Tibial artery (tissue), 4 donors: ENCODE results near the gene ATF4.
A peak's percentile ranks its signal among the peaks of the same experiment; 100 is the strongest.

Source experiments
- DNase-seq, 2 donors: peaks; one replicate each; pipeline ENCODE4 v3.0.0-alpha.2; 2019
- H3K27ac ChIP-seq, 2 donors: fragments of 200-600 bp; sonication (generic) in 1 of 2; 1 replicate in 1 of 2; 2 replicates in 1 of 2; pipeline ENCODE4 v1.5.1; 2018 to 2019; ENCODE audit warnings: mild to moderate bottlenecking in 1 of 2
- H3K27me3 ChIP-seq, 2 donors: fragments of 200-600 bp; sonication (generic) in 1 of 2; one replicate each; pipeline versions ENCODE4 v1.5.1 to v1.6.0; 2016 to 2019
- H3K36me3 ChIP-seq, 3 donors: fragments of 200-600 bp; sonication (generic) in 2 of 3; one replicate each; pipeline ENCODE4 v1.5.1; 2016 to 2019; ENCODE audit warnings: mild to moderate bottlenecking in 2 of 3
- H3K4me1 ChIP-seq, 4 donors: fragments of 200-600 bp; sonication (generic) in 2 of 4; 1 replicate in 3 of 4; 2 replicates in 1 of 4; pipeline ENCODE4 v1.5.1; 2016 to 2019
- H3K4me3 ChIP-seq, 2 donors: fragments of 200-600 bp; sonication (generic) in 1 of 2; 1 replicate in 1 of 2; 2 replicates in 1 of 2; pipeline ENCODE4 v1.5.1; 2018 to 2019; ENCODE audit warnings: mild to moderate bottlenecking in 2 of 2
- H3K9me3 ChIP-seq, 3 donors: fragments of 200-600 bp; sonication (generic) in 1 of 3; one replicate each; pipeline ENCODE4 v1.5.1; 2016 to 2019
- intact Hi-C: fragments of 100-400 bp; cut with DNase I; formaldehyde crosslinking; loops from one replicate; pipeline ENCODE4 v1.15.0; 2023; ENCODE audit warnings: low total_unique reads
- TF ChIP-seq, protein P1 (sequence below), 2 experiments: fragments of 200-600 bp in 1 of 2; fragments of 450-650 bp in 1 of 2; IDR thresholded peaks; one replicate each; pipeline ENCODE4 v1.5.1; 2017 to 2019; ENCODE audit warnings: antibody characterized with exemption in 2 of 2, mild to moderate bottlenecking in 1 of 2, moderate library complexity in 1 of 2

The ATF4 gene

DNA sequence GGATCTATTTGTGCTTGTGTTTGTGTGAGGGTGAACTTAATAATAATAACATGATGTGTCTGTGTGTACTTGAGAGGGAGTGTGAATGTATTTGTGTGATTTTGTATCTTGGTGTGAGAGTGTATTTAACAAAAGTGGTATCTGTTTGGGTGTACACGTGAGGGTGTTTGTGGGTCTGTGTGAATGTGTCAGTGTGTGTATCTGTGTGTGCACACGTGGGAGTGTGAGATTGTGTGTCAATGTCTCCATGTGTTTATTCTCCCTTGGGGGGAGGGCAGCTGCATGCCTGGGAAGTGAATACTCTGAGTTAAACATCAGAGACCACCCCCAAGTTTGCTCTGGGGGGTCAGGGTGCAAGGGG is 27.2 kb downstream of the ATF4 start:
- TF ChIP-seq, protein P1, sequence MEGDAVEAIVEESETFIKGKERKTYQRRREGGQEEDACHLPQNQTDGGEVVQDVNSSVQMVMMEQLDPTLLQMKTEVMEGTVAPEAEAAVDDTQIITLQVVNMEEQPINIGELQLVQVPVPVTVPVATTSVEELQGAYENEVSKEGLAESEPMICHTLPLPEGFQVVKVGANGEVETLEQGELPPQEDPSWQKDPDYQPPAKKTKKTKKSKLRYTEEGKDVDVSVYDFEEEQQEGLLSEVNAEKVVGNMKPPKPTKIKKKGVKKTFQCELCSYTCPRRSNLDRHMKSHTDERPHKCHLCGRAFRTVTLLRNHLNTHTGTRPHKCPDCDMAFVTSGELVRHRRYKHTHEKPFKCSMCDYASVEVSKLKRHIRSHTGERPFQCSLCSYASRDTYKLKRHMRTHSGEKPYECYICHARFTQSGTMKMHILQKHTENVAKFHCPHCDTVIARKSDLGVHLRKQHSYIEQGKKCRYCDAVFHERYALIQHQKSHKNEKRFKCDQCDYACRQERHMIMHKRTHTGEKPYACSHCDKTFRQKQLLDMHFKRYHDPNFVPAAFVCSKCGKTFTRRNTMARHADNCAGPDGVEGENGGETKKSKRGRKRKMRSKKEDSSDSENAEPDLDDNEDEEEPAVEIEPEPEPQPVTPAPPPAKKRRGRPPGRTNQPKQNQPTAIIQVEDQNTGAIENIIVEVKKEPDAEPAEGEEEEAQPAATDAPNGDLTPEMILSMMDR (IDR thresholded peaks at IDR 0.05), result no peak
- Histone ChIP-seq H3K9me3 (no peaks in the 10 kb centered on the region), H3K4me1 (peaks cover 0 to 5% (median 0%) of the 10 kb centered on the region in 4 donors), H3K36me3 (no peaks in the 10 kb centered on the region), H3K27ac (no peak overlapping the region), H3K4me3 (no peak overlapping the region), H3K27me3 (peaks cover 0 to 81% of the 10 kb centered on the region in 2 donors)
- intact Hi-C loops, result no loop called here
- no peak for DNase-seq

DNA sequence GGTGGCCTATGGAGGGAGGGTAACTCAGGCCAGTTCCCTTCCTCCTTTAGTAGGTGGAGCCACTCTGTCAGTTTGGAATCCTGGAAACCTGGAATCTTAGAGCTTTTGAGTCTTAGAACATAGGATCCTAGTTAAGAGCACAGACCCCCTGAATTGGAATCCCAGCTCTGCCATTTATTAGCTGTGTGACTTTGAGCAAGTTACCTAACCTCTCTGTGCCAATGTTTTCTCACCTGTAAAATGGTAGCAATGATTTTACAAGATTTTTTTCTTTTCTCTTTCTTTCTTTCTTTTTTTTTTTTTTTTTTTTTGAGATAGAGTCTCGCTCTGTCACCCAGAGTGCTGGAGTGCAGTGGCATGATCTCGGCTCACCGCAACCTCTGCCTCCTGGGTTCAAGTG is 33.1 kb downstream of the ATF4 start:
- TF ChIP-seq, protein P1 (IDR thresholded peaks at IDR 0.05), result no peak
- H3K9me3 ChIP-seq, result no peaks in the 10 kb centered on the region
- H3K4me3 ChIP-seq, result no peak overlapping the region
- H3K36me3 ChIP-seq, result no peaks in the 10 kb centered on the region
- DNase-seq, result no peak
- peaks cover 0 to 79% of the 10 kb centered on the region in 2 donors for H3K27me3 ChIP-seq
- H3K4me1 ChIP-seq, result peaks cover 0 to 13% (median 10%) of the 10 kb centered on the region in 4 donors
- H3K27ac ChIP-seq, result no peak overlapping the region
- intact Hi-C loops, result no loop called here

DNA sequence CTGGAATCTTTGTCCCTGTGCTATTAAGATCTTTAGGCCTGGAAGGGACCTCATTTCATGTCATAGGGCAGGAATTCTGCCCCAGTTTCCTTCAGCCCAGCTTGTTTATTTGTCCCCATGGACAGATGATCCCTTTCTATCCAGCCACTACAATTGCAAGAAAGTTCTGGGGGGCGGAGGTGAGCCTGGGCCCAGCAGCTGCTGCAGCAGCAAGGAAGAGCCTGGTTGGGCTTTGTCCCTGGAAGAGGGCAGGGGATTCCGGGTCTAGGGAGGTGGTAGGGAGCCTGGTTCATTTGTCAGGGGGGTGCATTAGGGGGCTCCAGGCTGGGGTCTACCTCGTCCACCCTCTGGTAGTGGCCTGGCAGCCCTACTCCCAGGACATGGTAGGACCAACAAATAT is 33.8 kb downstream of the ATF4 start:
- no peaks in the 10 kb centered on the region for H3K36me3 ChIP-seq
- TF ChIP-seq, protein P1 (IDR thresholded peaks at IDR 0.05), result no peak
- no peak overlapping the region for H3K27ac ChIP-seq
- no peaks in the 10 kb centered on the region for H3K9me3 ChIP-seq
- H3K27me3 ChIP-seq, result peaks cover 0 to 81% of the 10 kb centered on the region in 2 donors
- no peak overlapping the region for H3K4me3 ChIP-seq
- no peak for DNase-seq
- peaks cover 0 to 16% (median 12%) of the 10 kb centered on the region in 4 donors for H3K4me1 ChIP-seq
- intact Hi-C loops, result no loop called here

DNA sequence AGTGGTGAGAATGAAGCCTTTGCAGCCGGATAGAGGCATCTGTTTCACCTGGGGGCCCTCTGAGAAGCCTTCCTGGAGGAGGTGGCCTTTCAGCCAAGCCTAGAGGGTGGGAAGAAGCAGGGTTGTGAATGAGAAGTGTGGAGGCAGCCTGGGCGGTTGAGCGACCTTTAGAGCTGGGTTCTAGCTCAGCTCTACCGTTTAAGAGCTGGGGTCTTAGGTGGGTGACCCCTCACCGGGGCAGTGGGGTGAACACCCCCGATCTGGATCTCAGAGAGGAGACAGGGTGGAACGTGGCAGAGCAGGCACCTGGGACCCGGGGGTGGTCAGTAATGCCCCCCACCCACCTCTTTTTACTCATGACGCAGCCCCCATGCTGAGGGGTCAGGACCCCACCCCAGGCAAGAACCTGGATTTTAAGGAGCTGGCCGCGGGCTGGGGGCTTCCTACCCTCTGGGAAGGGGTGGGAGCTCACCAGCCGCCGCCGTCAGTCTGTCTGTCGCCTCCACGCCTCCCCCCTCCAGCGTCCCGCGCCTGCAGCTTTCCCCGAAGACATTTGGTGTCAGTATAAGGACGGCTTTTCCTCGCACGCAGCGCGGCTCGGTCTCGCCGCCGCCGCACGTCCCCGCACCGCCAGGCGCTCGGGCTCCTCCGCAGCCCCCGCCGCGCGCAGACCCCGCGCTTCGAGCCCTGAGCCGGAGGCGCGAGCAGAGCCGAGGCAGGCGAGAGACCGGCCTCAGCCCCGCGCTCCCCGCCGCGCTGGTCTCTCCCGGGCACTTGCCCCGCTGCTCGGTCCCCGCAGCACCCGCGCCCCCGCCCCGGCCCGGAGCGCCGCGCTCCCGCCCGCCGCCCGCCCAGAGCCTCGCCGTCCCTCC is 36.8 kb downstream of the ATF4 start:
- intact Hi-C loops, result no loop called here
- TF ChIP-seq, protein P1 (IDR thresholded peaks at IDR 0.05), result no peak
- Histone ChIP-seq H3K27me3 (peaks cover 0 to 84% of the 10 kb centered on the region in 2 donors), H3K9me3 (no peaks in the 10 kb centered on the region), H3K4me1 (peaks cover 0 to 25% (median 12%) of the 10 kb centered on the region in 4 donors), H3K4me3 (peak overlapping the region in 1 of 2 donors; percentile 3), H3K27ac (no peak overlapping the region), H3K36me3 (no peaks in the 10 kb centered on the region)
- DNase-seq, result no peak

DNA sequence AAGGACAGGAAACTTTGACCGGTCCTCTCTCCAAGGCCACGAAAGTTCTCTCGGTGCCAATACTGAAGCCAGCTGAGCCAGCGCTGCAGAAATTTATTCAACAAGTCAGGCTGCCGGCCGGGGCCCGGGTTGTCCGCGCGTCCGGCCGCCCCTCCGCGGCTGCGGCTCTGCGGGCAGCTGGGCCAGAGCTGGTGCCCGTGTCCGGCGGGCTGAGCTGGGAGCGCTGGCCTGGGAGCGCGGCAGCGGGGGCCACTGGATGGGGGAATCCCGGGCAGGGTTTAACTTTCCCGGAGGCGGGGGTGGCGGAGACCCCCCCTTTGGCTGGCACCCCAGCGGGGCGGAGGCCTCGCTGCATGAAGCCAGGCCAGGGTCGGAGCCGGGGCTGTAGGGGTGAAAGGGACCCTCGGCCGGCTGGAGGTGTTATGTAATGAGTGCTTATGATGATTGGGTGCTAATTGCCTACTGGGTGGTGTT is 37.9 kb downstream of the ATF4 start:
- peaks cover 0 to 85% of the 10 kb centered on the region in 2 donors for H3K27me3 ChIP-seq
- peaks cover 0 to 25% (median 12%) of the 10 kb centered on the region in 4 donors for H3K4me1 ChIP-seq
- peak overlapping the region in 1 of 2 donors; percentile 0 for H3K4me3 ChIP-seq
- no peaks in the 10 kb centered on the region for H3K9me3 ChIP-seq
- H3K36me3 ChIP-seq, result no peaks in the 10 kb centered on the region
- H3K27ac ChIP-seq, result no peak overlapping the region
- TF ChIP-seq, protein P1 (IDR thresholded peaks at IDR 0.05), result no peak
- DNase-seq, result no peak
- intact Hi-C loops, result no loop called here
